NT2/D1 (cell line): Measurements from ENCODE around the gene ATP2C1.

Experiments
- SUZ12 ChIP-seq: IDR thresholded peaks from 2 replicates; pipeline ENCODE4 v1.6.1; 2011; ENCODE audit not compliant: insufficient read length, insufficient read depth; ENCODE audit errors: extremely low read depth
- YY1 ChIP-seq: IDR thresholded peaks from 2 replicates; pipeline ENCODE4 v1.6.1; 2011; ENCODE audit not compliant: insufficient read length, insufficient read depth

GRCh38 chr3:131009698-131010097, 115.8 kb downstream of the ATP2C1 start:
- TF ChIP-seq YY1 (no peak), SUZ12 (no peak)
